Kidney (tissue), 14 donors: Measurements from ENCODE around the gene TMEM151A. TPM values are rescaled to one million over a fixed set of nuclear protein-coding genes. Genes with fewer than 3 reads are reported as not detected.

Experiments used
- DNase-seq, 5 donors: peaks; one replicate each; pipeline ENCODE4 v3.0.0-alpha.2; 2013 to 2020
- FAIRE-seq: peaks from 2 replicates; lab custom pipeline; 2012; peaks lifted over from hg19 to GRCh38; lab: Jason Lieb, UNC
- H3K27ac ChIP-seq, 2 donors: one replicate each; pipeline ENCODE4 v1.7.0; 2013; ENCODE audit warnings: low read depth in 2 of 2, low read length in 2 of 2, inconsistent platforms in 1 of 2
- H3K27me3 ChIP-seq: one replicate; pipeline ENCODE4 v1.7.1; 2013; ENCODE audit warnings: low read length, inconsistent platforms; ENCODE audit not compliant: control insufficient read depth, insufficient read depth
- H3K36me3 ChIP-seq, 3 donors: one replicate each; pipeline versions ENCODE4 v1.7.0 to v1.7.1; 2013; ENCODE audit warnings: low read length in 3 of 3, control low read depth in 1 of 3, inconsistent platforms in 1 of 3; ENCODE audit not compliant: insufficient read depth in 3 of 3, control insufficient read depth in 2 of 3
- H3K4me1 ChIP-seq, 3 donors: one replicate each; pipeline versions ENCODE4 v1.7.0 to v1.7.1; 2013; ENCODE audit warnings: low read length in 3 of 3, inconsistent platforms in 1 of 3, low read depth in 1 of 3; ENCODE audit not compliant: control insufficient read depth in 2 of 3, insufficient read depth in 2 of 3
- H3K4me3 ChIP-seq, 3 donors: one replicate each; pipeline versions ENCODE4 v1.7.0 to v1.8.1; 2013; ENCODE audit warnings: low read length in 3 of 3, control low read depth in 1 of 3, inconsistent platforms in 1 of 3
- H3K9ac ChIP-seq, 3 donors: one replicate each; pipeline versions ENCODE4 v1.7.0 to v1.7.1; 2013; ENCODE audit warnings: low read length in 3 of 3, control low read depth in 1 of 3, inconsistent platforms in 1 of 3
- H3K9me3 ChIP-seq, 3 donors: one replicate each; pipeline versions ENCODE4 v1.7.0 to v1.7.1; 2013; ENCODE audit warnings: low read length in 3 of 3, control low read depth in 1 of 3, inconsistent platforms in 1 of 3; ENCODE audit not compliant: control insufficient read depth in 2 of 3, insufficient read depth in 1 of 3
- CTCF ChIP-seq: IDR thresholded peaks from 3 replicates; pipeline ENCODE4 v1.5.1; 2012; ENCODE audit warnings: mild to moderate bottlenecking, moderate library complexity, borderline replicate concordance; ENCODE audit not compliant: insufficient read depth; ENCODE audit errors: extremely low read depth
- intact Hi-C: fragments of 100-400 bp; cut with DNase I; formaldehyde crosslinking; loops from one replicate; pipeline ENCODE4 v1.11.1; 2022
- polyA plus RNA-seq: library from polyadenylated mRNA; stranded (reverse); fragments of 350-450 nt; fragmentation: Illumina TruSeq; extraction: RNeasy Lipid Tissue Mini Kit (QIAGEN cat#74804); gene quantifications from one replicate; pipeline ENCODE4 v1.2.3, GENCODE V29; 2014; ENCODE audit warnings: low read depth, low replicate concordance; ENCODE audit not compliant: insufficient read depth
- total RNA-seq: library from RNA; stranded (reverse); fragmentation: NEBNext Ultra II Directional; extraction: Animal tissue kit (Norgen Biotek cat#: 25700); gene quantifications from one replicate; pipeline ENCODE4 v1.2.1, GENCODE V29; 2021
- donor health status: control.
- donor health status: control.
- donor health status: control.
- donor health status: control.
- donor health status: control.
- donor health status: DM: yes; HTN: yes; CAD: no.
- donor health status: Normal renal cell carcinoma (clear cell type).

TMEM151A gene
- total and polyA plus RNA-seq, 2 donors from 2014 or later = 0.19 TPM; not detected in 1

DNA sequence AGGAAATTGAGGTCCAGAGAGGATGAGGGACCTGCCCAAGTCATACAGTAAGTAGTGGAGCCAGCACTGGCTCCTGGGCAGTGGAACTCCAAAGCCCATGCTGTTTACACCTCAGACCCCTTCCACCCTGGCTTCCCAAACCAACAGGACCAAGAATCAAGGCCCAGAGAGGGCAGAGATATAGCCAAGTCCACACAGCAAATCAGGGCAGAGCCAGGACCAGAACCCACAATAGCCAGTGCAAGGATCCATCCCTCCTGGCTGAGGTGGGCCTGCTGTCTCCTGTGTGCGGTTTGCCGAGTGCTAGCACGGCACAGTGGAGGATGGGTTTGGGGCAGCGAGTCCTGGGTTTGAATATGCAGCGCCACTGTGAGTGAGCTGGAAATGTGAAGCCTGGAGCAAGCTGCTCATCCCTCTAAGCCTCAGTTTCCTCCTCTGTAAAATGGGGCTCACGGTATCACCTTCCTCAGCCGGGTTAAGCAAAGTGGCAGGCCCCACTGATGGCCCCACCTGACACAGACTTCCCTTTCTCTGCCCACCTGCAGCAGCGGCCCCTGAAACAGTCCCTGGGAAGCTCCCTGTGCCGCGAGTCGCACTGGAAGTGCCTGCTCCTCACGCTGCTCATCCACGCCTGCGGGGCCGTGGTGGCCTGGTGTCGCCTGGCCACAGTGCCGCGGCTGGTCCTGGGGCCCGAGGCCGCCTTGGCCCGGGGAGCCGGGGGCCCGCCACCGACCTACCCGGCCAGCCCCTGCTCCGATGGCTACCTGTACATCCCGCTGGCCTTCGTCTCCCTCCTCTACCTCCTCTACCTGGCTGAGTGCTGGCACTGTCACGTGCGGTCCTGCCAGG is 2.3 kb downstream of the TMEM151A start:
- FAIRE-seq (no peak), DNase-seq (no peak)
- Histone ChIP-seq H3K27ac (no peak overlapping the region), H3K4me3 (no peak overlapping the region), H3K36me3 (no peaks in the 10 kb centered on the region), H3K9me3 (no peaks in the 10 kb centered on the region), H3K4me1 (peaks cover 0 to 5% (median 5%) of the 10 kb centered on the region in 3 donors), H3K9ac (no peak overlapping the region), H3K27me3 (peaks cover 16% of the 10 kb centered on the region)
- intact Hi-C loops = no loop called here
- no peak for TF ChIP-seq CTCF

DNA sequence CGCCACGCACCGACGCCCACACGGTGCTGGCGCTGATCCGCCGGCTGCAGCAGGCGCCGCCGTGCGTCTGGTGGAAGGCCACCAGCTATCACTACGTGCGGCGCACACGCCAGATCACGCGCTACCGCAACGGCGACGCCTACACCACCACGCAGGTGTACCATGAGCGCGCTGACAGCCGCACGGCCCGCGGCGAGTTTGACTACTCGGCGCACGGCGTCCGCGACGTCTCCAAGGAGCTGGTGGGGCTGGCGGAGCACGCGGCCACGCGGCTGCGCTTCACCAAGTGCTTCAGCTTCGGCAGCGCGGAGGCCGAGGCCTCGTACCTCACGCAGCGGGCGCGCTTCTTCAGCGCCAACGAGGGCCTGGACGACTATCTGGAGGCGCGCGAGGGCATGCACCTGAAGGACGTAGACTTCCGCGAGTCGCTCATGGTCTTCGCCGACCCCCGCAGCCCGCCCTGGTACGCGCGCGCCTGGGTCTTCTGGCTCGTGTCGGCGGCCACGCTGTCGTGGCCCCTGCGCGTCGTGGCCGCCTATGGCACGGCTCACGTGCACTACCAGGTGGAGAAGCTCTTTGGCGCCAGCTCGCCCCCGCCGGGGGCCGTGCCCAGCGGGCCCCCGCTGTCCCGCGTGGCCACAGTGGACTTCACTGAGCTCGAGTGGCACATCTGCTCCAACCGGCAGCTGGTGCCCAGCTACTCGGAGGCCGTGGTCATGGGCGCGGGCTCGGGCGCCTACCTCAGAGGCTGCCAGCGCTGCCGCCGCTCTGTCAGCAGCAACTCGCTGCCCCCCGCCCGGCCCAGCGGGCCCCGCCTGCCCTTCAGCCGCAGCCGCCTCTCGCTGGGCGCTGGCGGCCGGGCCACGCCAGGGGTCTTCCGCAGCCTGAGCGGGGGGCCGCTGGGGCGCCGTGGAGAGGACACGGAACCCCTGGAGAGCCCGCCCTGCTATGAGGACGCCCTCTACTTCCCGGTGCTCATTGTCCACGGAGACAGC is 3.2 kb downstream of the TMEM151A start:
- H3K27me3 ChIP-seq = peaks cover 16% of the 10 kb centered on the region
- H3K4me1 ChIP-seq = peaks cover 0 to 1% (median under 1%) of the 10 kb centered on the region in 3 donors
- FAIRE-seq (no peak), DNase-seq (no peak)
- no peak overlapping the region for H3K27ac ChIP-seq
- no peak for TF ChIP-seq CTCF
- intact Hi-C loops = no loop called here
- no peaks in the 10 kb centered on the region for H3K36me3 ChIP-seq
- no peak overlapping the region for H3K4me3 ChIP-seq
- H3K9me3 ChIP-seq = no peaks in the 10 kb centered on the region
- no peak overlapping the region for H3K9ac ChIP-seq

GRCh38 chr11:66297610-66298009 is 5.9 kb downstream of the TMEM151A start:
- DNase-seq = no peak
- intact Hi-C loops = no loop called here
- no peak for TF ChIP-seq CTCF
- Histone ChIP-seq H3K36me3 (no peaks in the 10 kb centered on the region), H3K27me3 (peaks cover 10% of the 10 kb centered on the region), H3K4me1 (no peaks in the 10 kb centered on the region), H3K9me3 (no peaks in the 10 kb centered on the region), H3K27ac (no peak overlapping the region), H3K9ac (no peak overlapping the region), H3K4me3 (no peak overlapping the region)
- FAIRE-seq = no peak
